Effector memory CD8-positive, alpha-beta T cell (primary cell): ENCODE results near the gene VPS8.

Experiments
- ATAC-seq: fragments of 150-1000 bp; cut with Tn5 transposase; replicated peaks from 2 replicates; pipeline ENCODE4 v1.10.0; 2021; ENCODE audit warnings: mild to moderate bottlenecking, moderate library complexity
- DNase-seq, 3 experiments: peaks; one replicate each; pipeline ENCODE4 v3.0.0; 2021
- H3K27ac Mint-ChIP-seq, 2 donors: one replicate each; pipeline ENCODE4 v1.8.0; 2022; ENCODE audit warnings: mild to moderate bottlenecking in 2 of 2, mixed read lengths in 2 of 2, moderate library complexity in 2 of 2
- H3K27me3 Mint-ChIP-seq, 2 donors: one replicate each; pipeline ENCODE4 v1.8.0; 2022; ENCODE audit warnings: mixed read lengths in 2 of 2
- H3K36me3 Mint-ChIP-seq: one replicate; pipeline ENCODE4 v1.8.0; 2022; ENCODE audit warnings: mild to moderate bottlenecking, moderate library complexity, mixed read lengths; ENCODE audit not compliant: insufficient read depth
- H3K4me1 Mint-ChIP-seq, 2 donors: one replicate each; pipeline ENCODE4 v1.8.0; 2022; ENCODE audit warnings: low read depth in 2 of 2, mixed read lengths in 2 of 2
- H3K4me3 Mint-ChIP-seq, 2 donors: one replicate each; pipeline ENCODE4 v1.8.0; 2022; ENCODE audit warnings: mild to moderate bottlenecking in 2 of 2, mixed read lengths in 2 of 2, moderate library complexity in 2 of 2
- H3K9me3 Mint-ChIP-seq, 2 donors: one replicate each; pipeline ENCODE4 v1.8.0; 2022; ENCODE audit warnings: mixed read lengths in 2 of 2

VPS8 gene

DNA sequence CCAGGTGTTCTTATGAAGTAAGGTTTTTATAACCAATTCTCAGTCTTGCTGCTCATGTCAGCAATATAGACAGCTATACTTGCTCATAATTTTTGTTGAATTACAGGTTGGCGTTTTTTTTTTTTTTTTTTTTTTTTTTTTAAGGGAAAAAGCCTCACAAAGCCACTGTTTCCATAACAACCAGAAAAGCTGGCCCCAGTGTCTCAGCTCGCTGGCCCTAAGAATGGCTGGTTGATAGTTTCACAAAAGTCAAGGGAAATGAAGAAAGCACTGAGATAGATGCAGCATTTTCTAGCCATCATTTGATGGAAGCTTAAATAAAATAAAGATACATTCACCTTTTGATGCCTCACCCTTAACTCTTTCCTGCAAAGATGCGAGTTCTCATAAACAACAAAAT lies 219.0 kb downstream of the VPS8 start:
- Mint-ChIP-seq H3K27ac (no peak overlapping the region), H3K27me3 (no peaks in the 10 kb centered on the region), H3K9me3 (no peaks in the 10 kb centered on the region), H3K4me3 (no peak overlapping the region), H3K4me1 (no peaks in the 10 kb centered on the region), H3K36me3 (peaks cover 11% of the 10 kb centered on the region)
- no peak for DNase-seq
- no peak for ATAC-seq

DNA sequence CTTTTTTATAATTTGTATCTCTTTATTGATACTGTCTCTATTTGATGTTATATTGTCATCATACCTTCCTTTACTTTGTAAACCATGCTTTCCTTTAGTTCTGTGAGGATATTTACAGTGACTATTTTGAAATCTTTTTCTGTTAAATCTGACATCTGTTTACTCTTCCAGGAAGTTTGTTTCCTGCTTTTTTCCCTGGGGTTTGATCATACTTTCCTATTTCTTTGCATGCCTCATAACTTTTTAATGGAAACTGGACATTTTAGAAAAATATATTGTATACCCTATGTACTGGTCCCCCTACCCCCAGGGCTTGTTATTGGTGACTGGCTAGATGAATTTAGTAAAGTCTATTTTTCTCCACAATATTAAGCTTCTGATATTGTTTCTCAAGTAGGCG lies 225.8 kb downstream of the VPS8 start:
- Mint-ChIP-seq H3K9me3 (peaks cover 0 to 7% of the 10 kb centered on the region in 2 donors), H3K4me3 (no peak overlapping the region), H3K36me3 (peaks cover 2% of the 10 kb centered on the region), H3K27me3 (no peaks in the 10 kb centered on the region), H3K4me1 (peaks cover 0 to 4% of the 10 kb centered on the region in 2 donors), H3K27ac (no peak overlapping the region)
- DNase-seq (no peak), ATAC-seq (no peak)

DNA sequence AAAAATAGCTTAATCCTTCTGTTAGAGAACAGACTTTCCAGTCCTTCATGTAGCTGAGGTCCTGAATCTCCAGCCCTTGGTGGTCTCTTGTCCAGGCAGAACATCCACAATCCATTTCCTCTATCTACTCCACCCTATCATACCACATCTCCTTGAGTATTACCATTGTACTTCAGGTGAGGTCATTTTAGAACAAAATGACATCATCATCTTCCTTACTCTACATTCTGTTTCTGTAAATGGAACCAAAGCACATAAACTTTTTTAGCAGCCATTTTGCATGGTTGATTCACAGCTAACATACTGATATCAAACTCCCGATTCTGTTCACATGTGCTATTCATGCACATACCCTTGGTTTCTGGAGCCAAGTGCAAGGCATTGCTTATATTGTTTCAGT lies 228.5 kb downstream of the VPS8 start:
- no peak overlapping the region for H3K4me3 Mint-ChIP-seq
- no peaks in the 10 kb centered on the region for H3K27me3 Mint-ChIP-seq
- H3K4me1 Mint-ChIP-seq = peaks cover 0 to 4% of the 10 kb centered on the region in 2 donors
- peaks cover 8% of the 10 kb centered on the region for H3K36me3 Mint-ChIP-seq
- DNase-seq = no peak
- H3K9me3 Mint-ChIP-seq = peaks cover 0 to 7% of the 10 kb centered on the region in 2 donors
- no peak for ATAC-seq
- H3K27ac Mint-ChIP-seq = no peak overlapping the region

DNA sequence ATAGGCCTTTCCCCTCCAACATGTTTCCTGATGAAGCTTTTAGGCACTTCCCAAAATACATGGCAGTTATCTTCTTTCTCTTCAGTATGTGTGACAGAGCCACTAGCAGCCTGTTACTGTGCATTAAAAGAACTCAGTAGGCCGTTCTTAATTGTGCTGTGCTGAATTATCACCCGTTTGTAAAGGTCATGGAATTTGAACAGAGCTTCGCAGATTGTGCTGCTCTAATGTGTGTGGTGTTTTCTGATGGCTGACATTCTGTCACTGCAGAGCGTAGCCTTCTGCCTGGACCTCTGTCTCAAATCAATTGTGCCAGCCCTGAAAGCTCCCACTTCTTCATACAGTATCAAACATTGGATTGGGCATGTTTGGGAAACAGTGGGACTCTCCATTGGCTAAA lies 229.6 kb downstream of the VPS8 start:
- Mint-ChIP-seq H3K4me3 (no peak overlapping the region), H3K27ac (no peak overlapping the region)
- no peak for ATAC-seq

DNA sequence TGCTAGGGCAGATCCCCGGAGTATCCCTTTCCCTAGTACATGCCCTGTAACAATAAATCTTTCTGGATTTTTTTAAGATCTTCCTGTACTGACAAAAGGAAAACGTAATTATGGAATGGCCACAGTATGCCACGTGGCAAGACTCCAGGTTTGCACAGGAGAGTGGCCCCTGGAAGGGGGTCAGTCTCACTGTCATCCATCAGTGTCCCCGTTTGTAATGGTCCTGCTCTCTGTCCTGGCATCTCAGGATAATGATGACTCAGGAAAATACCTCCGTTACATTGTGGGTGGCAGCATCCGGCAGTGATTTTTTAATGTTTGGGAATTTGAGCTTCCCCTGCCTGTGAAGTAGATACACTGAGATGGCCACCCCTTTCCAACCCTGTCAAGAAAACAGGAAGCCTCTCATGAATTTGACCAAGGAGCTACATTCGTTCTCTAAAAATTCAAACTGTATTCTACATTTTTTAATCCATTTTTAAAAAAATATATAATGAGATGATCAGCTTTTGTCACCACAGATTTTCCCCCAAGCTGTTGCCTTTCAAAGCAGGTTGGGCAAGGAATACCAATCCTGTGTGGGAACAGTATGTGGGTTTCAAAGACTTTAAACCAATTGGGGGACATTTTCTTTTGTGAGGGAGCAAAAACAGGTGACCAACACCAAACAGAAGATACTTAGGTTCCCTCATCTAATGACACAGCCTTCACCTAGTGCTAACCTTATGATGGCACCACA lies 230.5 kb downstream of the VPS8 start:
- H3K4me3 Mint-ChIP-seq = no peak overlapping the region
- H3K4me1 Mint-ChIP-seq = peaks cover 0 to 4% of the 10 kb centered on the region in 2 donors
- ATAC-seq (no peak), DNase-seq (no peak)
- no peaks in the 10 kb centered on the region for H3K27me3 Mint-ChIP-seq
- H3K9me3 Mint-ChIP-seq = peaks cover 0 to 3% of the 10 kb centered on the region in 2 donors
- H3K27ac Mint-ChIP-seq = no peak overlapping the region
- peaks cover 8% of the 10 kb centered on the region for H3K36me3 Mint-ChIP-seq

More for the DNA sequence above, 229.6 kb downstream of the VPS8 start:
- DNase-seq = no peak
- Mint-ChIP-seq H3K4me1 (peaks cover 0 to 4% of the 10 kb centered on the region in 2 donors), H3K27me3 (no peaks in the 10 kb centered on the region), H3K9me3 (peaks cover 0 to 7% of the 10 kb centered on the region in 2 donors), H3K36me3 (peaks cover 8% of the 10 kb centered on the region)

DNA sequence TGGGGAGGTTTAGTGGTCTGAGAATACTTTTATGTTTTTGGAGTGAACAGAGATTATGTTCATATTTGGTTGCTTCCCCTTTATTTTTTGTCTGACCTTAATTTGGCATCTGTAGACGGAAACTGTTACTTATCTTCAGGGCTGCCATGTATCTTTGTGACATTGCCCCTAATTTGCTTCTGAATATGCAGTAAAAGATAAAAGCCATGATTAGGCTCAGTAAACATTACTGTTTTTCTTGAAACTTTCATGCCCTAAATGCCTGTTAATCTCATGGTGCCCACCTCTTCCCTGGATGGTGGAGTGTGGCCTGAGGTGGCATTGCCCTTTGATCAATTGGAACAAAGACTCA lies 234.2 kb downstream of the VPS8 start:
- Mint-ChIP-seq H3K4me1 (no peaks in the 10 kb centered on the region), H3K27me3 (no peaks in the 10 kb centered on the region), H3K4me3 (no peak overlapping the region), H3K36me3 (peaks cover 14% of the 10 kb centered on the region), H3K9me3 (peaks cover 0 to 1% of the 10 kb centered on the region in 2 donors), H3K27ac (no peak overlapping the region)
- no peak for DNase-seq
- ATAC-seq = no peak

DNA sequence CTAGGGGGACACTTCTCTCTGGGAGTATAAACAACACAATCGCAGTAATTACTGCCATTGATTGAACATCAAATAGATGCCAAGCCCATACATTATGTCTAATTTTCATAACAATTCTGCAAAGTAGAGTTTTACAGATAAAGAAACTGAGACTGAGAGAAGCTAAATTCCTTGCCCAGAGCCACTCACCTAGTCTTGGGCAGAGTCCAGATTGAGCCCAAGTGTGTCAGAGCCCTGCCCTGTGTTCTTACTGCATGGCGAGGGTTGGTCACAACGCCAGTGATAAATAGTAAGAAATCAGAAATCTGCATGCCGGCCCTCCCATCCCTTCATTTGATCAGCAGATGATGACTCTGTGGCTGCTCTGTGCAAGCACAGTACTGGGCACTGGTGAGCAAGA lies 234.6 kb downstream of the VPS8 start:
- Mint-ChIP-seq H3K36me3 (peaks cover 19% of the 10 kb centered on the region), H3K27me3 (no peaks in the 10 kb centered on the region), H3K4me1 (no peaks in the 10 kb centered on the region), H3K4me3 (no peak overlapping the region), H3K27ac (no peak overlapping the region), H3K9me3 (peaks cover 3 to 4% of the 10 kb centered on the region in 2 donors)
- no peak for ATAC-seq
- no peak for DNase-seq

DNA sequence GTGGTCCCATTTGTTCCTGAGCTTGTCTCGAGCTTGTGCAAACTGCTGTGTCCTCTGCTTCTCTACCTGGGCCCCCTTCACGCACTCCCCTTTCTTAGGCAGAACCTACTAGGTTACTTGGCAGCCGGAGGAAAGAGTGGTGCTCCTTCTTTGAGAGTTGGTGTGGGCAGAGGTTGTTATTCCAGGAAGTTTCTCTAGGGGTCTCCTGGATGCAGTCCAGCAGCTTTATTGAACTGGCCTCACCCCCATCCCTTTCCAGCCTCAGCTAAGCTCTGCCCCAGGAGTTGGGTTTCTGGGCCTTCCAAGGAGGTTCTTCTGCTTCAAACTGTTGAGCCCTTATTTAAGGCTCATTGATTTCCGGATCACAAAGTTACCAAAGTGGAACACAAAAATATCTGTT lies 237.7 kb downstream of the VPS8 start:
- H3K4me3 Mint-ChIP-seq = no peak overlapping the region
- DNase-seq = no peak
- H3K27me3 Mint-ChIP-seq = no peaks in the 10 kb centered on the region
- H3K9me3 Mint-ChIP-seq = peaks cover 5 to 16% of the 10 kb centered on the region in 2 donors
- no peak for ATAC-seq
- no peak overlapping the region for H3K27ac Mint-ChIP-seq
- no peaks in the 10 kb centered on the region for H3K4me1 Mint-ChIP-seq
- H3K36me3 Mint-ChIP-seq = peaks cover 36% of the 10 kb centered on the region

DNA sequence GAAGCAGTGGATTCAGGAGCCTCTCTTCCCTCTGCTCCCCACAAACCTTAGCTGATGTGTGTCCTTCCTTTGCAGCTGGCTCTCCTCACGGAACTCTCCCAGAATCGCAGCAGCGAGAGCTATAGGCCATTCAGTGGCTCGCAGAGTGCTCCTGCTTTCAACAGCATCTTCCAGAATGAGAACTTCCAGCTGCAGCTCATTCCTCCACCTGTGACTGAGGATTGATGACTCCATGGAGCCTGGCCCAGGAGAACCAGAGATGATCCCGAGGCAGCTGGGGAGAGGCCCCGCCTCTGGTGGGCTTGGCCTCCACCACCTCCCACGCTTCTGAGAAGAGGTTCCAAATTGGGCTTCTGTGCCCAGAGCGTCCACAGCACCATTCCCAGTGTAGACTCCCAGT lies 239.8 kb downstream of the VPS8 start:
- DNase-seq (no peak), ATAC-seq (no peak)
- H3K4me3 Mint-ChIP-seq = no peak overlapping the region
- H3K9me3 Mint-ChIP-seq = peaks cover 5 to 24% of the 10 kb centered on the region in 2 donors
- H3K4me1 Mint-ChIP-seq = no peaks in the 10 kb centered on the region
- no peaks in the 10 kb centered on the region for H3K27me3 Mint-ChIP-seq
- H3K27ac Mint-ChIP-seq = no peak overlapping the region
- H3K36me3 Mint-ChIP-seq = peaks cover 36% of the 10 kb centered on the region

DNA sequence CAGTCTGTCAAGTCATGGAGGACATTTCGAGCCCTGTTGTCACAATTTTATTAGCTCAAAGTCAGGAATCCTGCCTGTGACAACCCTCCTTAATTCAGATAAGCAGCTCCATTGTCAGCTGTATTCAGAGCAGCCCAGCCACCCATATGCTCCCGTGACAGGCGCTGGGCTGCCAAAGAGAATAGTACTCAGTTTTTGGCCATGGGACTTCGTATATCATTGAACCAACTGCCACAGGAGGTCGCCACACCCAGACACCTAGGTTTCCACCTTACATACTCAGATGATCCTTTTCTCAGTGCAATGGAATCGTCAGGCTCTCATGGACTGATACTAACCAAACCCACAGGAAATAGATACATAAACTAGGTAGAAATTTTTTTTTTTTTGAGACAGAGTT lies 240.7 kb downstream of the VPS8 start:
- Mint-ChIP-seq H3K27ac (no peak overlapping the region), H3K4me1 (no peaks in the 10 kb centered on the region), H3K4me3 (no peak overlapping the region), H3K36me3 (peaks cover 36% of the 10 kb centered on the region), H3K27me3 (no peaks in the 10 kb centered on the region), H3K9me3 (peaks cover 6 to 24% of the 10 kb centered on the region in 2 donors)
- ATAC-seq (no peak), DNase-seq (no peak)

DNA sequence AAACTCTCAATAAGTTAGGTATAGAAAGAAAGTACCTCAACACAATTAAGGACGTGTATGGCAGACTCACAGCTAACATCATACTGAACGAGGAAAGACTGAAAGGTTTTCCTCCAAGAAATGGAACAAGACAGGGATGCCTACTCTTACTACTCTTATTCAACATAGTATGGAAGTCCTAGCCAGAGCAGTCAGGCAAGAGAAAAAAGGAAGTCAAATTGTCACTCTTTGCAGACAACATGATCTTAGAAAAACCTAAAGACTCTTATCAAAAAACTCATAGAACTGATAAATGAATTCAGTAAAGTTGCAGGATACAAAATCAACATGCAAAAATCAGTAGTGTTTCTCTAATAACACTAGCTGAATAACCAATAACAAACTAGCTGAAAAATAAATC lies 244.9 kb downstream of the VPS8 start:
- Mint-ChIP-seq H3K4me1 (no peaks in the 10 kb centered on the region), H3K36me3 (peaks cover 22% of the 10 kb centered on the region), H3K27ac (no peak overlapping the region), H3K4me3 (no peak overlapping the region), H3K9me3 (peaks cover 7 to 17% of the 10 kb centered on the region in 2 donors), H3K27me3 (no peaks in the 10 kb centered on the region)
- no peak for ATAC-seq
- DNase-seq = no peak

DNA sequence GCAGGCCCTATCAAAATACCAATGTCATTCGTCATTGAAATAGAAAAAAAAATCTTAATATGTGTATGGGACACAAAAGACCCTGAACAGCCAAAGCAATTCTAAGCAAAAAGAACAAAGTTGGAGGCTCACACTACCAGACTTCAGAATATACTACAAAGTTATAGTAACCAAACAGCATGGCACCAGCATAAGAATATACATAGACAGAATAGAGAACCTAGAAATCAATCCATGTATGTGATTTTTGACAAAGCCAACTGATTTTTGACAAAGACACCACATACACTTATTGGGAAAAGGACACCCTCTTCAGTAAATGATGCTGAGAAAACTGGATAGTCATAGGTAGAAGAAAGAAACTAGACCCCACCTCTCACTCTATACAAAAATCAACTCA lies 245.9 kb downstream of the VPS8 start:
- no peak overlapping the region for H3K27ac Mint-ChIP-seq
- H3K27me3 Mint-ChIP-seq = no peaks in the 10 kb centered on the region
- DNase-seq (no peak), ATAC-seq (no peak)
- peaks cover 7 to 16% of the 10 kb centered on the region in 2 donors for H3K9me3 Mint-ChIP-seq
- peaks cover 14% of the 10 kb centered on the region for H3K36me3 Mint-ChIP-seq
- H3K4me3 Mint-ChIP-seq = no peak overlapping the region
- no peaks in the 10 kb centered on the region for H3K4me1 Mint-ChIP-seq

DNA sequence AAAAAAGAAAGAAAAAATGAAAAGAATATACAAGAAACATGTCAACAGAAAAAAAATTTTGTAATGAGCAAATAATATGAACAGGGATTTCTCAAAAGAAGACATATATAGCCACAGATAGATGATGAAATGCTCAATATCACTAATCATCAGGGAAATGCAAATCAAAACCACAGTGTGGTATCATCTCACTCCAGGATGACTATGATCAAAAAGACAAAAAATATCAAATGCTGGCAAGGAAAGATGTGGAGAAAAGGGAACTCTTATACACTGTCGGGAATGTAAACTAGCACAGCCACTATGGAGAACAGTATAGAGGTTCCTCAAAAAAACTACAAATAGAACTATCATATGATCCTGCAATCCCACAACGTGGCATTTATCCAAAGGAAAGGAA lies 246.8 kb downstream of the VPS8 start:
- Mint-ChIP-seq H3K9me3 (peaks cover 7 to 16% of the 10 kb centered on the region in 2 donors), H3K27me3 (no peaks in the 10 kb centered on the region), H3K27ac (no peak overlapping the region), H3K4me1 (no peaks in the 10 kb centered on the region), H3K36me3 (peaks cover 4% of the 10 kb centered on the region), H3K4me3 (no peak overlapping the region)
- no peak for ATAC-seq
- no peak for DNase-seq

DNA sequence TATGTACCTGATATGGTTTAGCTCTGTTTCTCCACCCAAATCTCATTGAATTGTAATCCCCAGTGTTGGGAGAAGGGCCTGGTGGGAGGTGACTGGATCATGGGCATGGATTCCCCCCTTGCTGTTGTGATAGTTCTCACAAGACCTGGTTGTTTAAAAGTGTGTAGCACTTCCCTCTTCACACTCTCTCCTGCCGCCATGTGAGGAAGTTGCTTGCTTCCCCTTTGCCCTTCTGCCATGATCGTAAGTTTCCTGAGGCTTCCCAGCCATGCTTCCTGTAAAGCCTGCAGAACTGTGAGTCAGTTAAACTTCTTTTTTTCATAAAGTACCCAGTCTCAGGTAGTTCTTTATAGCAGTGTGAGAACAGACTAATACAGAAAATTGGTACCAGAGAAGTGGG lies 247.8 kb downstream of the VPS8 start:
- no peaks in the 10 kb centered on the region for H3K27me3 Mint-ChIP-seq
- no peak overlapping the region for H3K27ac Mint-ChIP-seq
- no peaks in the 10 kb centered on the region for H3K36me3 Mint-ChIP-seq
- peaks cover 5 to 8% of the 10 kb centered on the region in 2 donors for H3K9me3 Mint-ChIP-seq
- H3K4me3 Mint-ChIP-seq = no peak overlapping the region
- DNase-seq (no peak), ATAC-seq (no peak)
- H3K4me1 Mint-ChIP-seq = no peaks in the 10 kb centered on the region
